DMS 273 (cell line): ENCODE data around the gene EPHA10.
A peak's percentile ranks its signal among the peaks of the same experiment; 100 is the strongest.

Experiments used
- DNase-seq: peaks from one replicate; lab custom pipeline; 2025; ENCODE audit not compliant: unreplicated experiment; lab: John Stamatoyannopoulos, UW

Gene EPHA10

GRCh38 chr1:37677143-37677439 is 87.8 kb downstream of the EPHA10 start:
- no peak for DNase-seq

- DNase-seq = no peak
Observed at GRCh38 chr1:37676281-37677142, 88.4 kb downstream of the EPHA10 start.

DNA sequence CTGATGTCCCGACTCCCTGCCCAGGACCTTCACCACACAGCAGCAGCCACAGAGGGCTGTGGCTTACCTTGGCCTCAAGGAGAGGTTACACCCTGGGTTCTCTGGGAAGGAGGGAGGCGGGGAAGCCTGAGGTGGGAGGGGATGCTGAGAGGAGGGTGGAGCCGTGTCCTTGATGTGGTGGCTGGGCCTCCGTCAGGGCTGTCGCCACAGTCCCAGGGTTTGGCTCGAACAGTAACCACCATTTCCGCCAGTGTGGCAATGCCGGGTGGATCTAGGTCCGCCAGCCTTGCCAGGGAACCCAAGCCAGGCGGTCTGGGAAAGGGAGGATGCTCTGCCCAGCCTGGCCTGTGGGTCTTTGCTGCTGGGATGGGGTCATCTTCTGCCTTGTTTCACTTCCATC is 91.0 kb downstream of the EPHA10 start:
- DNase-seq = no peak

- DNase-seq = peak; percentile 30
Observed at GRCh38 chr1:37672136-37672870, 92.6 kb downstream of the EPHA10 start.

DNA sequence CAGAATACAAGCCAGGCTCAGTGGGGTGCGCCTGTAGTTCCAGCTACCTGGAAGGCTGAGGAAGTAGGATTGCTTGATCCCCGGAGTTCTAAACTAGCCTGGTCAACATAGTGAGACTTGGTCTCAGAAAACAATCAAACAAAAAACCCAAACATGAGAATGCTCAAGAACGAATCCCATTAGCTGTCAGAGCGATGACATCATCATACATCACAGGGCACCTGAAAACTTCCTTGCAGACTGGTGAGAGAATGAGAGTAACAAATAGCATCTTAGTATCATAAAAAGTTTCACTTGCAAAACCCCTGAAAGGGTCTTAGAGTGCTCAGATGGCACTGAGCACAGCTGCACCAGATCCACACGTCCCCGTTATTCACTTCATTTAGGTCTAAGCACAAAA is 93.7 kb downstream of the EPHA10 start:
- DNase-seq = no peak

DNA sequence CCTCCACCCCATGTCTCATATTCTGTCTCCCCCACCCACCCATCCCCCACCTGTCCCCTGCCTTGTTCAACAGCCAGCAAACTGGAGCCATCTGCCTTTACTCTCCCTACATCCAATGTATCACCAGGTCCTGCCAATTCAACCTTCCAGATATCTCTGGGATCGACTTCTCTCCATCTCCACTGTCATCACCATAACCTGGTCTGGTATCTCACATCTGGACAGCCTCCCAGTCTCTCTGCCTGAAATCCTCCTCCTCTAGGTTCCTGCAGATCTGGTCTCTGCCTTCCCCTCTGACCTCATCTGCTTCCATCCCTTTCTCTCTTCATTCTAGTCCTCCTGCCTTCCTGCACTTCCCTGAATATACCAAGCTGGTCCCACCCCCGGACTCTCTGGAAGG is 94.8 kb downstream of the EPHA10 start:
- DNase-seq = no peak

- DNase-seq = peak; percentile 19
Observed at GRCh38 chr1:37667023-37667671, 97.8 kb downstream of the EPHA10 start.

GRCh38 chr1:37666241-37666867 is 98.6 kb downstream of the EPHA10 start:
- DNase-seq = no peak
